PC-9 (cell line): Measurements from ENCODE around the gene OR51A7. TPM values are rescaled to one million over a fixed set of nuclear protein-coding genes. Genes with fewer than 3 reads are reported as not detected.

Experiments
- BruUV-seq: library from RNA; stranded (reverse); fragments of 400-500 nt; replicated peaks from 2 replicates; lab custom pipeline; 2021; lab: Mats Ljungman, UMichigan
- CTCF ChIA-PET: fragments of 300-600 bp; sonication (Branson Sonifier 250); formaldehyde crosslinking; loops from one replicate; lab custom pipeline; 2022; ENCODE audit warnings: antibody characterized with exemption; lab: Charles Lee
- POLR2A ChIA-PET: fragments of 300-600 bp; sonication (Branson Sonifier 250); formaldehyde crosslinking; loops from one replicate; lab custom pipeline; 2022; ENCODE audit warnings: antibody characterized with exemption; ENCODE audit not compliant: unreplicated experiment; lab: Charles Lee
- DNase-seq, 2 experiments: peaks; one replicate each; pipeline versions ENCODE4 v3.0.0 to v3.0.0-alpha.2; 2015 to 2022; ENCODE audit warnings: mixed read lengths in 1 of 2
- H2AFZ ChIP-seq: fragments of 200-600 bp; sonication (generic); 2 replicates; pipeline ENCODE4 v1.8.1; 2017; ENCODE audit warnings: antibody characterized with exemption
- H3F3A ChIP-seq: fragments of 200-600 bp; sonication (generic); 2 replicates; pipeline ENCODE4 v1.8.1; 2017; ENCODE audit warnings: antibody characterized with exemption, mild to moderate bottlenecking, low read depth; ENCODE audit not compliant: insufficient read depth
- H3K27ac ChIP-seq: fragments of 200-600 bp; sonication (generic); 2 replicates; pipeline ENCODE4 v1.6.1; 2016; ENCODE audit warnings: mixed run types
- H3K27me3 ChIP-seq: fragments of 200-600 bp; sonication (generic); 2 replicates; pipeline ENCODE4 v1.6.1; 2016; ENCODE audit warnings: low read depth, mixed run types; ENCODE audit not compliant: insufficient read depth
- H3K36me3 ChIP-seq: fragments of 200-600 bp; sonication (generic); 2 replicates; pipeline ENCODE4 v1.6.1; 2016; ENCODE audit warnings: low read depth, mixed run types
- H3K4me1 ChIP-seq: fragments of 200-600 bp; sonication (generic); replicated peaks from 2 replicates; pipeline ENCODE4 v1.6.1; 2016; ENCODE audit warnings: mixed run types; ENCODE audit not compliant: insufficient read depth
- H3K4me2 ChIP-seq: fragments of 200-600 bp; sonication (generic); 2 replicates; pipeline ENCODE4 v1.6.1; 2017; ENCODE audit warnings: mixed run types
- H3K4me3 ChIP-seq: fragments of 200-600 bp; sonication (generic); 2 replicates; pipeline ENCODE4 v1.6.1; 2016; ENCODE audit warnings: mixed run types
- H3K79me2 ChIP-seq: fragments of 200-600 bp; sonication (generic); 2 replicates; pipeline ENCODE4 v1.6.1; 2017; ENCODE audit warnings: low read depth, mixed run types
- H3K9me2 ChIP-seq: fragments of 200-600 bp; sonication (generic); 2 replicates; pipeline ENCODE4 v1.8.1; 2017; ENCODE audit warnings: mild to moderate bottlenecking; ENCODE audit not compliant: insufficient read depth
- H3K9me3 ChIP-seq: fragments of 200-600 bp; sonication (generic); 2 replicates; pipeline ENCODE4 v1.8.1; 2016; ENCODE audit warnings: low read depth; ENCODE audit not compliant: insufficient read depth
- H4K20me1 ChIP-seq: fragments of 200-600 bp; sonication (generic); 2 replicates; pipeline ENCODE4 v1.8.1; 2017; ENCODE audit not compliant: insufficient read depth
- CTCF ChIP-seq: fragments of 200-600 bp; sonication (generic); conservative IDR thresholded peaks from 2 replicates; pipeline ENCODE4 v1.6.1; 2017; ENCODE audit warnings: mixed run types, antibody characterized with exemption, mild to moderate bottlenecking, moderate library complexity
- EZH2 ChIP-seq: fragments of 200-600 bp; sonication (generic); IDR thresholded peaks from 2 replicates; pipeline ENCODE4 v1.8.0; 2017; ENCODE audit warnings: antibody characterized with exemption, low read depth
- intact Hi-C: fragments of 100-400 bp; cut with micrococcal nuclease; formaldehyde crosslinking; loops from one replicate; pipeline ENCODE4 v1.10.0; 2022; ENCODE audit not compliant: unreplicated experiment
- total RNA-seq: library from RNA; stranded (reverse); gene quantifications from 2 replicates; pipeline ENCODE4 v1.2.3, GENCODE V29; 2021

Gene OR51A7
- total RNA-seq, 1 experiment from 2014 or later: not detected

- no peaks in the 10 kb centered on the region for H3K9me3 ChIP-seq
- intact Hi-C loops: no loop called here
- no peaks in the 10 kb centered on the region for H3K36me3 ChIP-seq
- no peak overlapping the region for H3K4me2 ChIP-seq
- H3K4me1 ChIP-seq: no peaks in the 10 kb centered on the region
- H3K4me3 ChIP-seq: no peak overlapping the region
- H3K27ac ChIP-seq: no peak overlapping the region
- no peaks in the 10 kb centered on the region for H3K79me2 ChIP-seq
- no peaks in the 10 kb centered on the region for H3K9me2 ChIP-seq
- H3K27me3 ChIP-seq: no peaks in the 10 kb centered on the region
- no TSS peak for BruUV-seq
- CTCF ChIA-PET: no interaction called here
- no peak overlapping the region for H2AFZ ChIP-seq
- no peak for DNase-seq
- POLR2A ChIA-PET: no interaction called here
- no peaks in the 10 kb centered on the region for H4K20me1 ChIP-seq
- H3F3A ChIP-seq: no peaks in the 10 kb centered on the region
- TF ChIP-seq CTCF: no peak
- TF ChIP-seq EZH2: no peak
Observed at GRCh38 chr11:4891996-4892640, 11.5 kb upstream of the OR51A7 start.

- Histone ChIP-seq H3K27me3 (no peaks in the 10 kb centered on the region), H3K4me1 (no peaks in the 10 kb centered on the region), H3K9me2 (no peaks in the 10 kb centered on the region), H3K4me2 (no peak overlapping the region), H3K4me3 (no peak overlapping the region), H3K36me3 (no peaks in the 10 kb centered on the region), H3K27ac (no peak overlapping the region), H4K20me1 (no peaks in the 10 kb centered on the region), H3K79me2 (no peaks in the 10 kb centered on the region), H3K9me3 (no peaks in the 10 kb centered on the region), H3F3A (no peaks in the 10 kb centered on the region), H2AFZ (no peak overlapping the region)
- intact Hi-C loops: no loop called here
- POLR2A ChIA-PET: no interaction called here
- TF ChIP-seq EZH2 (no peak), CTCF (no peak)
- no TSS peak for BruUV-seq
- DNase-seq: no peak
- CTCF ChIA-PET: no interaction called here
Observed at GRCh38 chr11:4916581-4916980, 13.0 kb downstream of the OR51A7 start.

- Histone ChIP-seq H3K4me1 (no peaks in the 10 kb centered on the region), H2AFZ (no peak within 1 kb of the TSS), H3F3A (no peaks in the 10 kb centered on the region), H4K20me1 (no peaks in the 10 kb centered on the region), H3K9me2 (no peaks in the 10 kb centered on the region), H3K79me2 (no peaks in the 10 kb centered on the region), H3K36me3 (no peaks in the 10 kb centered on the region), H3K27ac (no peak within 1 kb of the TSS), H3K4me3 (no peak within 1 kb of the TSS), H3K27me3 (no peaks in the 10 kb centered on the region), H3K9me3 (no peaks in the 10 kb centered on the region), H3K4me2 (no peak within 1 kb of the TSS)
- DNase-seq: no peak
- POLR2A ChIA-PET: no interaction called here
- intact Hi-C loops: no loop called here
- no TSS peak for BruUV-seq
- CTCF ChIA-PET: no interaction called here
- no peak for TF ChIP-seq CTCF
- TF ChIP-seq EZH2: no peak
Observed at GRCh38 chr11:4919250-4919649, 15.7 kb downstream of the OR51A7 start, which contains the start of gene OR51G2. Gene OR51G2, minus strand, starts transcription at chr11:4919350. Its CDS starts 3,687 bp downstream, at chr11:4915663.
